SK-N-SH (cell line): Measurements from ENCODE around the gene FOS. TPM values are rescaled to one million over a fixed set of nuclear protein-coding genes. Genes with fewer than 3 reads are reported as not detected.

Experiments used
- CTCF ChIA-PET: fragments of 300-600, 350-600 bp; formaldehyde crosslinking; extraction: SDS; loops from one replicate; lab custom pipeline; 2021; lab: Yijun Ruan, JAX
- POLR2A ChIA-PET: fragments of 350-600 bp; sonication (Branson Sonifier 250); formaldehyde crosslinking; extraction: SDS; loops from one replicate; lab custom pipeline; 2020; ENCODE audit warnings: antibody characterized with exemption, inconsistent platforms; lab: Yijun Ruan, JAX
- DNase-seq: peaks from one replicate; pipeline ENCODE4 v3.0.0; 2012
- H2AFZ ChIP-seq: fragments of 200-600 bp; sonication (generic); 2 replicates; pipeline ENCODE4 v1.8.1; 2016; ENCODE audit warnings: antibody characterized with exemption, mild to moderate bottlenecking, low read depth
- H3F3A ChIP-seq: fragments of 200-600 bp; sonication (generic); replicated peaks from 2 replicates; pipeline ENCODE3; 2016; ENCODE audit warnings: antibody characterized with exemption, mild to moderate bottlenecking; ENCODE audit not compliant: insufficient read depth
- H3K27ac ChIP-seq, 2 experiments: fragments of 200-500 bp in 1 of 2; fragments of 200-600 bp in 1 of 2; sonication (Bioruptor generic) in 1 of 2; sonication (generic), shearing (Covaris generic) in 1 of 2; 2 replicates each; pipeline versions ENCODE4 v1.5.1 to v1.6.1; 2014 to 2016; ENCODE audit warnings: low read depth in 2 of 2, inconsistent platforms in 1 of 2, low read length in 1 of 2, mild to moderate bottlenecking in 1 of 2, mixed read lengths in 1 of 2
- H3K27me3 ChIP-seq: fragments of 200-600 bp; sonication (generic), shearing (Covaris generic); 2 replicates; pipeline ENCODE4 v1.6.1; 2016; ENCODE audit warnings: mixed run types; ENCODE audit not compliant: insufficient read depth
- H3K36me3 ChIP-seq, 2 experiments: fragments of 200-500 bp in 1 of 2; fragments of 200-600 bp in 1 of 2; sonication (Bioruptor generic) in 1 of 2; sonication (generic) in 1 of 2; replicated peaks in 1 of 2; 2 replicates each; pipeline versions ENCODE3 to v1.5.1; 2014 to 2016; ENCODE audit warnings: low read length in 1 of 2, mild to moderate bottlenecking in 1 of 2; ENCODE audit not compliant: insufficient read depth in 2 of 2, control insufficient read depth in 1 of 2
- H3K4me1 ChIP-seq, 2 experiments: fragments of 200-500 bp in 1 of 2; fragments of 200-600 bp in 1 of 2; sonication (Bioruptor generic) in 1 of 2; sonication (generic), shearing (Covaris generic) in 1 of 2; 2 replicates each; pipeline versions ENCODE4 v1.5.1 to v1.6.1; 2014 to 2016; ENCODE audit warnings: low read depth in 1 of 2, low read length in 1 of 2, mixed run types in 1 of 2; ENCODE audit not compliant: insufficient read depth in 2 of 2, control insufficient read depth in 1 of 2
- H3K4me2 ChIP-seq: fragments of 200-600 bp; sonication (generic), shearing (Covaris generic); 2 replicates; pipeline ENCODE4 v1.6.1; 2017; ENCODE audit warnings: mixed run types
- H3K4me3 ChIP-seq, 2 experiments: fragments of 200-500 bp in 1 of 2; fragments of 200-600 bp in 1 of 2; sonication (Bioruptor generic) in 1 of 2; sonication (generic), shearing (Covaris generic) in 1 of 2; 2 replicates each; pipeline versions ENCODE4 v1.5.1 to v1.8.1; 2014 to 2016; ENCODE audit warnings: low read depth in 2 of 2, inconsistent platforms in 1 of 2, low read length in 1 of 2, mild to moderate bottlenecking in 1 of 2, mixed read lengths in 1 of 2, moderate library complexity in 1 of 2
- H3K79me2 ChIP-seq: fragments of 200-600 bp; sonication (generic); 2 replicates; pipeline ENCODE4 v1.8.1; 2017; ENCODE audit warnings: mild to moderate bottlenecking; ENCODE audit not compliant: insufficient read depth
- H3K9ac ChIP-seq: fragments of 200-600 bp; sonication (generic); 2 replicates; pipeline ENCODE4 v1.6.1; 2017; ENCODE audit warnings: mixed run types
- H3K9me2 ChIP-seq: fragments of 200-600 bp; sonication (generic); 2 replicates; pipeline ENCODE4 v1.6.1; 2017; ENCODE audit warnings: mixed run types
- H3K9me3 ChIP-seq: fragments of 200-600 bp; sonication (generic); 2 replicates; pipeline ENCODE4 v1.6.1; 2017; ENCODE audit warnings: mixed run types, mild to moderate bottlenecking, moderate library complexity
- H4K20me1 ChIP-seq: fragments of 200-600 bp; sonication (generic); 2 replicates; pipeline ENCODE4 v1.6.1; 2017; ENCODE audit warnings: mild to moderate bottlenecking, mixed run types; ENCODE audit not compliant: insufficient read depth
- CHD2 ChIP-seq: fragments of 150-350 bp; IDR thresholded peaks from 2 replicates; pipeline ENCODE4 v1.6.1; 2018; ENCODE audit warnings: low read length; ENCODE audit not compliant: partially characterized antibody
- FOXM1 ChIP-seq: IDR thresholded peaks from 2 replicates; pipeline ENCODE4 v1.4.0; 2012; ENCODE audit warnings: low read depth, mild to moderate bottlenecking
- MXI1 ChIP-seq: IDR thresholded peaks from 2 replicates; pipeline ENCODE4 v1.6.1; 2012; ENCODE audit warnings: mild to moderate bottlenecking, low read depth, low read length, improper control_type of control experiment
- NFIC ChIP-seq: IDR thresholded peaks from 2 replicates; pipeline ENCODE4 v1.4.0; 2012; ENCODE audit warnings: borderline replicate concordance
- NRF1 ChIP-seq: IDR thresholded peaks from 2 replicates; pipeline ENCODE4 v1.6.1; 2012; ENCODE audit warnings: low read depth, mild to moderate bottlenecking, low read length
- SIN3A ChIP-seq: IDR thresholded peaks from 2 replicates; pipeline ENCODE4 v1.6.1; 2012; ENCODE audit warnings: low read depth, mild to moderate bottlenecking, low read length, moderate library complexity, borderline replicate concordance
- ZBTB33 ChIP-seq: IDR thresholded peaks from 2 replicates; pipeline ENCODE4 v1.4.0; 2012; ENCODE audit warnings: low read depth, borderline replicate concordance
- WGBS: methylation state at CpG from one replicate; pipeline ENCODE4 v1.1.6; 2017; ENCODE audit warnings: low lambda C conversion rate; 5-methylcytosine and 5-hydroxymethylcytosine counted together
- polyA plus RNA-seq, 3 experiments: library from polyadenylated mRNA; depleted of rRNA; stranded (reverse); fragments of >200 nt; gene quantifications; 2 replicates each; pipeline ENCODE4 v1.2.3, GENCODE V29; 2012

The FOS gene
- polyA plus RNA-seq, 1 of the 3 experiments (the other 2 are of a cell fraction) = 309 TPM

- H3K4me1 ChIP-seq = peaks cover 4 to 17% of the 10 kb centered on the region in 2 experiments; a peak in 3 of 4 replicates
- peak overlapping the region; percentile 75 to 79 for H3K4me3 ChIP-seq
- WGBS = under 1% methylated on average over 19 of the region's 27 CpGs
- H3F3A ChIP-seq = peaks cover 12% of the 10 kb centered on the region
- H3K27ac ChIP-seq = peak overlapping the region; percentile 91 to 96
- peak overlapping the region; percentile 80; the same call in 1 of the 2 replicates for H2AFZ ChIP-seq
- CTCF ChIA-PET = interaction anchor here (0.9 to 1.5 kb wide), 5 partner anchors 11 to 83 kb away, joined by 3 to 7 read pairs (median 4); no protein-coding TSS in a partner anchor
- peaks cover 28% of the 10 kb centered on the region for H4K20me1 ChIP-seq
- no peak for DNase-seq
- H3K79me2 ChIP-seq = no peaks in the 10 kb centered on the region
- H3K4me2 ChIP-seq = peak overlapping the region; percentile 97
- POLR2A ChIA-PET = interaction anchor here (0.6 to 2.0 kb wide), 4 partner anchors 16 to 700 kb away, joined by 3 to 16 read pairs (median 8); no protein-coding TSS in a partner anchor
- H3K36me3 ChIP-seq = peaks cover 0 to 18% of the 10 kb centered on the region in 2 experiments
- peak overlapping the region; percentile 97 for H3K9ac ChIP-seq
- peak; percentile 58 for TF ChIP-seq MXI1
- TF ChIP-seq NFIC = no peak
- no peaks in the 10 kb centered on the region for H3K9me2 ChIP-seq
- H3K9me3 ChIP-seq = no peaks in the 10 kb centered on the region
- H3K27me3 ChIP-seq = no peaks in the 10 kb centered on the region
Measured at GRCh38 chr14:75277815-75278421, 710 bp upstream of the FOS start.

GRCh38 chr14:75279153-75279762 lies 630 bp downstream of the FOS start:
- Histone ChIP-seq H3K79me2 (no peaks in the 10 kb centered on the region), H3K36me3 (peaks cover 0 to 18% of the 10 kb centered on the region in 2 experiments), H3K9ac (peak overlapping the region; percentile 97), H3K9me2 (no peaks in the 10 kb centered on the region), H3K27ac (peak overlapping the region; percentile 91 to 96), H2AFZ (peak overlapping the region; percentile 9; the same call in 1 of the 2 replicates), H3K9me3 (no peaks in the 10 kb centered on the region), H3K4me2 (peak overlapping the region; percentile 97), H3K27me3 (no peaks in the 10 kb centered on the region), H3K4me1 (peaks cover 0 to 13% of the 10 kb centered on the region in 2 experiments; a peak in 2 of 4 replicates), H4K20me1 (peaks cover 28% of the 10 kb centered on the region), H3K4me3 (peak overlapping the region; percentile 75 to 82), H3F3A (peaks cover 12% of the 10 kb centered on the region)
- ChIA-PET POLR2A (interaction anchor here (0.9 to 1.5 kb wide), 2 partner anchors 15 to 122 kb away, joined by 3 to 7 read pairs; no protein-coding TSS in a partner anchor), CTCF (interaction anchor here (1.1 to 1.5 kb wide), 2 partner anchors 11 to 13 kb away, joined by 3 read pairs; no protein-coding TSS in a partner anchor)
- WGBS = under 1% methylated on average over 23 of the region's 38 CpGs
- TF ChIP-seq ZBTB33 (no peak), FOXM1 (no peak), SIN3A (0 out of 2 replicates have a peak, but pooled peaks have one; percentile 19), CHD2 (peak; percentile 31), NRF1 (peak; percentile 37; the same call in 1 of the 2 replicates)
- peak; percentile 53 for DNase-seq
